SKM-1 (cell line): ENCODE measurements around the gene LRRFIP2.

Experiments
- DNase-seq: peaks from one replicate; lab custom pipeline; 2025; ENCODE audit not compliant: unreplicated experiment; lab: John Stamatoyannopoulos, UW

Gene LRRFIP2

DNA sequence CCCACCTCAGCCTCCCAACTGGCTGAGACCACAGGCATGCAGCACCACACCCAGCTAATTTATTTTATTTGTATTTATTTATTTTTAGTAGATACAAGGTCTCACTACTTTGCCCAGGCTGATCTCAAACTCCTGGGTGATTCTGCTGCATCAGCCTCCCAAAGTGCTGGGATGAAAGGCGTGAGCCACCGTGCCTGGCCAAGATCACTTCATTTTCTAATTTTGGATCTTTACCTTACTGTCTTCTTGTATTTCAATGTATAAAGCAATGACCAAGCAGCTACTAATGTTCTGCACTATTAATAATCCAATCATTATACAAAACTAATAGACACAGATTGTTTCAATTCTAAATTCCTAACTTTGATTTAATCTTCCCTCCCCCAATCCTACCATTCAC is 56.2 kb downstream of the LRRFIP2 start:
- no peak for DNase-seq

DNA sequence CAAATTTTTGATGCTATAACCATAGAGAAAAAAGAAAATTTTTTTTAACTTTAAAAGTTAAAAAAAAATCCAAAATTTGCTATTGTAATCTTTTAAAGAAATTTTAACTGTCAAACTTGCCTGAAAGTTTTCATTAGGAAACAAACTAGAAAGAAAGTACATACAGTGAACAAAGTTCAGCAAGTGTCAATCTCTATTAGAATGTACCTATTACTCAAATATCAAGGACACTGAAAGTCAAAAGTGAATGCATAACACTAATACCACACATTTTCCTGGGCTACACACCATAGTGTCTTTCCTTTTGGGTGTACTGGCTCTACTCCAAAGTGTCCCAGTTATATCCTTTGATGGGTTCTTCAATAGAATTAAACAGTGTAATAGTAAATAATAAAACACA is 56.8 kb downstream of the LRRFIP2 start:
- DNase-seq, result no peak

DNA sequence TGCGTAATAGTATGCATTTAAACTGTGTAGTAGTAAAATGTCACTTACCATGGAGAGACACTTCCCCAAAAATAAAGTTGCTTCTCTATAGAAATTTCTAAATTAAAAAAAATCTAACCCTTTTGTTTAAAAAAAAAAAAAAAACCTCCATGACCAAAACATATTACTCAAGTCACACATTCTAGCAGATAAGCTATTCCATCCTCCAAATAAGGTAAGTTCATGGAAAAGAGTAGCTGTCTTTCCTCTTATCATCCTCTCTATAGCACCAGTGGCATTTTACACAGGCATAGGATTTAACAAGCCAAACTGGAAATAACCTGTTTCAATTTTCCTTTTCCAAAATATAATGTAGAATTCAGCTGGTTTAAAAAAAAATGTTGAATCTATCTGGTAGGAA is 57.4 kb downstream of the LRRFIP2 start:
- no peak for DNase-seq

DNA sequence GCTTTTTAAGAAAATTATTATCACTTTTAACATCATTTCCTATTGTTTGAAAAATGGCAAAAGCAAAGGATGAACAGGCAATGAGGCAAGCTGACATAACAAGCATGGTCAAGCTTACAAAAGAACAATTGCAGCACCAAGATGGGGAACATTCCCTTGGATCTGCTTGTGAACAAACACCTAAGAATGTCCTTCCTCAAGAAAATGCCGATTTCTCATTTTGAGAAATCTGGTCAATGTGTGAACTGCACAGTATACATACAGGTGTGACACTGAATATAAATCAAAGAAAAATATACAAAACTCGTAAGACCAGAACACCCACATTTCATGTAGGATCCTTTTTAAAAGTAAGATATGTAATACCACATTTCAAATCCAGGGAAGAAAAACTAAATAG is 58.9 kb downstream of the LRRFIP2 start:
- DNase-seq, result no peak

DNA sequence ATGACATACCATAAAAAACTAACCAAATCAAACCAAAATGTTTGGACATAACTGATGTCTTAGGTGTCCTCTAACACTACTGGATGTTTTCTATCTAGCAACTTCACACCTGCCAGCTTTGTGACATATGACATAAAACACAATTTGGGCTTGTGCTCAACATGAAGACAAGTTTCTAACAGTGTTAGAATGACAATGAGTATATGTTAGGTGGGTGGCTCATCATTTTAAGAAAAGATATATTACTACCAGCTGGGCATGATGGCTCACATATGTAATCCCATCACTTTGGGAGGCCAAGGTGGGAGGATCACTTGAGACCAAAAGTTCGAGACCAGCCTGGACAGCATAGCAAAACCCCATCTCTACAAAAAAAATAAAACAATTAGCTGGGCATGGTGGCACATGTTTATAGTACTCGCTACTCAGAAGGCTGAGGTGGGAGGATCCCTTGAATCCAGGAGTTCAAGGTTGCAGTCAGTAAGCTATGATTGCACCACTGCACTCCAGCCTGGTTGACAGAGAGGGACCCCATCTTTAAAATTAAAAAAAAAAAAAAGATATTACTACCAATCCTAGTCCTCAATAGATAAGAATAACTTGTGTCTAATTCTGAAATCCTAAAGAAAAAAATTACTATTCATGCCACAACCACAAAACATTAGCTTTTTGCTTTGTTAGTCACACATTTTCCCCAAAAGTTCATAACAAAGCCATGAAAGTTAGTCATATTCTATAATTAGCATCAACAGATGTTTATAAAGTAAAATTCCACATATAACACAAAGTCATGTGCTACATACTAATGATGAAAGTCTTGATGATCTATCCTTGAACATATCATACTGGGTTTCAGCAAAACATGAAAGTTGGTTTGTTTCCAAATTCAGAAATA is 59.9 kb downstream of the LRRFIP2 start:
- DNase-seq, result no peak

DNA sequence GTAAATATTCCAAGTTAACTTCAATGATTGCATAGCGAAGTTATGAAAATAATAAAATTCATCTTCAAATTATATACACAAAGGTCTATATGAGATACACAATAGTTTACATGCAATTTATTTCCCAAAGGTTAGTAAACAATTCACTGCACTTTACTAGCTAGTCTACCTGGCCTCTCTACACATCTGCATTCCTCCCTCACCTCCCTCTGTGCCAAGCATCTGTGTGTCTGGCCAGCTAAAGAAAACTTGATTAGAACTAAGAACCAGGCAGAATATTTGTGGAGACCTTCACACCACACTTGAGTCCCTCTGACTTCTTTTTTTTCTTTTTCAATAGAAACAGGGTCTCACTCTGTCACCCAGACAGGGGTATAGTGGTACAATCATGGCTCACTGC is 61.4 kb downstream of the LRRFIP2 start:
- no peak for DNase-seq

DNA sequence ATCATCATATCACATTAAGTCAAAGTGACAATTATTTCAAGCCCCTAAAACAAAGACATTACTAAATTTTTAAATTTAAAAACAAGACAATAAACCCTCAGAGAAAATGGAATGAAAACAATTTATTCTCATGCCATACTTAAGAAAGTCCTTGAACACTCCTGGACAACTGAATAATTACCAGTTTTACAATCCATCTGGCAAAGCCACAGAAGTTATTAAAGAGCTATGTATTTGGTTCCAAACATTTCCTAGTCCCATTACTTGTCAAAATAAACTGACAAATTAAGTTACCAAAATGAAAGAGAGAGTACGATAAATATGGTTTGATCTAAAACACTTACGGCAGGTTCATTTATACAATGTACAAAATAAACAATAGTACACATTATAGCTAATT is 63.2 kb downstream of the LRRFIP2 start:
- no peak for DNase-seq

DNA sequence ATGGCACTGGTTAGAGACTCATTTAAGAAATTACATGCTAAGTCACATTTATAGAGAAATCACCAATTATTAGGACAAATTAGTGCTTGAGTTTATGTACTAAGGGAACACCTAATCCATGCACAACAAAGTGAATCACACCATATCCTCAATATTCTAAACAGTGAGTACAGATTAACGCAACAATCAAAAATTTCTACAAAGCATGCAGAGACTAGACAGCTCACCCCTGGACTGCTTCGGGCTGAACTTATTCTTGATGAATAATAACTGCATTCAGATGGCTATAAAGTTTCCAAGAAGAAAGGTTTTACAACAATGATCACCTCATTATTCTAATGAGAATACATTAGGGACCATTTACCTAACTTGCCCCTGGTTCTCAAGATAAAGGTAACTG is 66.5 kb downstream of the LRRFIP2 start:
- DNase-seq, result no peak

DNA sequence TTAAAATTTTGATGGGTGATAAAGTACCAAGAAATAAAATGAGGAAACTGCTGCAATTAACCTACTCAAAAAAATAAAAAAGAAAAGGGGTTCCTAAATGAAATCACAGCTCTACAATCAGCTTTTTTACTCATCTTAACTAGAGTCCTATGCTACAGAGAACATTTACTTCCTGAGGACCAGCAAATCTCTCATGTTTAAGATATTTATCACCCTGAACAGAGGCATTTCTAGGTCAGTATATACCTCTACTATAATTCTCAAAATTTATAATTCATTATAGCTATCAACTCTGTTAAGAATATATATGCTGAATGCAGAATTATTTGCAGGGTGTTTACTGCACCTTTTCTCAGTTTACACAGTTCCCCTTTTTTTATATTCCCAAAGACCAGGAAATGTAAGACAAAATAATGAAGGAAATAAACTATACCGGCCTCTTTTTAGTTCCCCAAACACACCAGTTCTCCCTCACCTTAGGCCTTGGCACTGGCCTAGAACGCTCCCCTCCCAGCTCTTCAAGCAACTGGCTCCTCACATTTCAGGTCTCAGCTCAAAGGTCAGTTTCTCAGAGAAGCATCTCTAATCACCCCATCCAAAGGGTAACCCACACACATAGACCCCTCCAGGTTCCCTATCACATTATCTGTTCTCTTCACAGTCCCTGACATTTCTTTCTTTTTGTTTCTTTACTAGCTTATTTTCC is 71.1 kb downstream of the LRRFIP2 start:
- no peak for DNase-seq

DNA sequence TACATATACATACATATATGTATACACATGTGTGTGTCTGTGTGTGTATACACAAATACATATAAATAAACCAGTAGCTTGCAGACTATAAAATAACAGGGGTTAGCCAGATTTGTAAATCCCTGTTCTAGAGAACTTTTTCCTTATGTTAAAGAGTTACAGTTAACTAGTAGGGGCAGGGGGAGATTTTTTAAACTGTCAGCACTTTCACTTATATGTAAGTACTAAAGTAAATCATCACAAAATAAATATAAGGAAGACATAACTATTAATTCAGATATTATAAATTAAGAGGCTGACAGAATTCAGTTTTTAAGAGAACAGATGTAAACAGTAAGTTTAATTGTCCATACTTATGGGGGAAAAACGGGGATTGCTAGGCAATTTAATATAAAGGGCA is 74.0 kb downstream of the LRRFIP2 start:
- no peak for DNase-seq

DNA sequence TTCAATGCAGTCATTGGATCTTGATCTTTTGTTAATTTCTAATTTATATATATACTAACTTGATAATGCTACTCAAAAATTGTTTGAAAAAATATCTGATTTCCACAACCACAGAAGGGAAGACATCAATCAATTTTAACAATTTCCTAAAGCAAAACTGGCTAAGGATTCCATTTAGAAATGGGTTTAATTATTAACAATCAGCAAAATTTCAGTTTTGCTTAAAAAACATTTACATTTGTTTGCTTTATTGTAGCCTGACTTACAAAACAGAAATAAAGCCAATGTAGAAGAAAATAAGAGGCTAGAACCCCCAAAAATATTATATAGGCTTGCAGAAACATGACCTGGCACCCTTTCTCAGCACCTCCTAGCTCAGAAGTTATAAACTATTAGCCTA is 74.9 kb downstream of the LRRFIP2 start:
- DNase-seq, result no peak

DNA sequence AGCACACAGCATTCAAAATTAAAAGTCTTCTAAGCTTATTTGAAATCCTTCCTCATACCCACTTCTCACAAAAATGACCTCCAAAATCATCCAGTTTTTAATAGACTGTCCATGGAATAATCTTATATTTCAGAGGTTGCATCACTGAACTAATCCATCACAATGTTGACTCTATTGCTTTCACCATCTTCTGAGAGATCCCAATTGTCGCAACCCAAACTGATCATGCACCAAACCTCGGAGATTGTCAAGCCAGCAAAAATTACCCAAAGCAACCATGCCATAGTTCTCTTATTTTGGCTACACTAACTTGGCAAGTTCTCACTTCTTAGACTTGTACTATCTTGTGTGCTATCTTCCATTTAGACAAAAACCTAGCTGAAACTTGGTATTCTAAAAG is 75.5 kb downstream of the LRRFIP2 start:
- DNase-seq, result no peak

DNA sequence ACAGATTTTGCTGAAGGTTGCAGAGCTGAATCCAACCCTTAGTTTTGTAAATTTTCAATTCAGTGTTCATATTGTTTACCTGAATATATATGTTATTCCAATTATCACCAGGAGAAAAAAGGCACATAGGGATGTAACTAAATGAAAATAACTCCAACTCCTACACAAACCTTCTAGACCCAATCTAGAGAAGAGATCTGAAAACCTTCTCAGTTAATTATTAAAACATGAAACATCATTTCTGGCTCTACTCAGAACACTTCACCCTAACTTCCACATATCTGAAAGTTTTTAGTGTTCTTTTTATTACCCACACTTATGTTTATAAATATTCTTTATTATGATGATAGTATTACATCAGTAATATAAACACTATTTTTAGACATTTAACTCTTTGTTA is 76.6 kb downstream of the LRRFIP2 start:
- no peak for DNase-seq

DNA sequence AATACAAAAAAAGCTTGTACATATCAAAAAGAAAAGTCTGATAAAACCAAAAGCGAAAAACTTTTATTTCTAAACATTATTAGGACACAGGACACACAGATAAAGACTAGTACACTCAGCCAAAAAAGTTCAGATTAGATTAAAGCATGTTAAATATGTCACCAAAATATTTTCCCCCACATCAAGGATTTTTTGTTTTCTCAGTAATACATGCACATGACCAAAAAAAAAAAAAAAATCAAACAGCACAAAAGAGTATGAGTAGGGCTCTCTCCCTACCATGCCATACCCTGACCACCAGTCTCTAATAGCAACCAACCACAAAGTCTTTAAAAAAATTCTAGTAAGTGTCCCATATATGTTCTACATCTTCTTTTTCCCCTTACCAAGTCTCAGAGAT is 77.4 kb downstream of the LRRFIP2 start:
- DNase-seq, result no peak

DNA sequence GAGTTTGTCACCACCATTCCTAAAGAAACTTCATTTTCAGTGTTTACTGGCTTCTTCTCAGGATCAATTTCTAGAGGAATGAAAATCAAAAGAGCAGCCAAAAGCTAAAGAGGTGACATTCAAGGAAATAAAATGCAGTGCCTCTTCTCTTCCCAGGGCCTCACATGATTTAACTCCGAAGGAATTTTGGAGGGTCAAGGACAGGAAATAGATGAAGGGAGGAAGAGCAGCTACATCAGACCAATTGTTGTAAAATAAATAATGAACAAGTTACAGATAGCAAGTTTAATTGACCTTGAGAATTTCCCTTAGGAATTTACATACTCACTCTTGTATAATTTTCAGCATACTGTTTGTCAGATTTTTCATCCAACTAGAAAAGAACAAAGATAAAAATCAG is 78.1 kb downstream of the LRRFIP2 start:
- no peak for DNase-seq

DNA sequence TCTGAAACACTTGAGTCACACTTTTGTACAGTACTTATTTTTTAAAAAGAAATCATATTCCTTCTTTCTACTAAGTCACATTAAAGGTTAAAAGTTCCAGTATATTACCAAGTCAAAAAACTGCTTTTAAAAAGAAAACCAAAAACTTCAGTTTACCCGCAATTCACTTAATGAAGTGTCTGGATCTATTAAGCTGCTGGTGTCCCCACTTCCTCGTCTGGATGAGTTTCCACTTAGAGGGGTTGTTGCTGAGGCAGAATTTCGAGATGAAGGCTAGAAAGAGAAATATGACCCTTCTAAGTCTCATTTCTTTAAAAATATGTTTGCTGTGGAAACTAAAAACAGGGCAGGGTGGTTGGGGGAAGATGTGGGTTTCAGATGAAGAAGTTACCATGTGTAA is 79.7 kb downstream of the LRRFIP2 start:
- DNase-seq, result no peak

DNA sequence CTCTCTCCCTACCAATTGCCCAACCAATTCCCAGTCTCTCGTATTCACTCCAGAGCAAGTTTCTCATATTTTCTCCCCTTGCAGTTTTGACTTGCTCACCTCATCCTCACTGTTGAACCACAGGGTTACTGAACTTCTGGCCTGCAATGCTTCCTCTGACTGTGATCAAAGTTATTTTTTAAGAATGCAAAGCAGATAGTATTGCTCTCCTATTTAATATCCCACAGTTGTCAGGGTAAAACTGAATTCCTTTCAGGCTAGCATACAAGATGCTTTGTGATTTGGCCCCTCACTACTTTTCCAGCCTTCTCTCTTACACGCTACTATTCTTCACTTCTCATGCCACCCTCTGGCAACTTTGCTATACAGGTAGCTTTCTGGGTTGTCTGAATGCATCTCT is 80.9 kb downstream of the LRRFIP2 start:
- DNase-seq, result no peak

DNA sequence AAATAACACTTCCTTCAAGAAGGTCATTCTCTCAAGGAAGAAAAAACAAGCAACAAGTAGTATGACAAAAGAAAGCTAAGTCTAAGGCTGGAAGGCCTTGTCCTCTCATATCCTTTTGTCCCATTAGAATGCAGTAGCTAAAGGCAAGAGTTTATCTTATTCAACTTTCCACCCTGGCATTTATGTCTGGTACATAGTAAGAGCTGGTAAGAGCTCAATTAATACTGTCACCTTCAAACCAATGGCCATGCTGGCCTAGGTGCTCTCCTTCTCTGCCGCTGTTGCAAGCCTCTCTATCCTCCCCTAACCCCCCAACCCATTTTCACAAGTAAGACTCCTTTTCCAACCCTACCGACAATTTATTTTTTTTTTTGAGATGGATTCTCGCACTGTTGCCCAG is 81.9 kb downstream of the LRRFIP2 start:
- no peak for DNase-seq

DNA sequence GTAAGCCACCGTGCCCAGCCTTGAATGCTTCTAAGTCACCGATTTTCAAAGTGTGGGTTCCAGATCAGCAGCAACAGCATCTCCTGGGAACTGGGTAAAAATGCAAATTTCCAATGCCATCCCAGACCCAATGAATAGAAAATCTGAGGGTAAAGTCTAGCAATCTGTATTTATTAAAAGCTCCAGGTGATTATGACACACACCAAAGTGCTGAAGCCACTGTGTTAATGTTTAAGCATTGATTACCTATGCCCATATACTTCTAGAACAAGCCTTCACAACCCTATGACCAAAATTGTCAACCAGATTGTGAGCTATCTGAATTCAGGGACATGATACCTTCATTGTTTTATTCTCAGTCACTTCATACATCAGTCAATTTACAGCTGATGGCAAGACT is 86.5 kb downstream of the LRRFIP2 start:
- no peak for DNase-seq

DNA sequence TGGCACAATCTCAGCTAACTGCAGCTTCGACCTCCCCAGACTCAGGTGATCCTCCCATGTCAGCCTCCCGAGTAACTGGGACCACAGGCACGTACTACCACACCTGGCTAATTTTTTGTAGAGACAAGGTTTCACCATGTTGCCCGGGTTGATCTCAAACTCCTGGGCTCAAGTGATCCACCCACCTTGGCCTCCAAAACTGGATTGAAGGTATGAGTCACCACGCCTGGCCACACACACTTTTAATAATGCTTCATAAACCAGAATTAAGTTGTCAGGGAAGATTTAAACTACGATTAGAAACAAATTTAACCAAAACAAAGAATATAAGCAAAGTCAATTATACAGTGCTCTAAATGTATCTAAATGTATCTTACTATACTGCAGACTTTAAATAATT is 87.5 kb downstream of the LRRFIP2 start:
- no peak for DNase-seq

DNA sequence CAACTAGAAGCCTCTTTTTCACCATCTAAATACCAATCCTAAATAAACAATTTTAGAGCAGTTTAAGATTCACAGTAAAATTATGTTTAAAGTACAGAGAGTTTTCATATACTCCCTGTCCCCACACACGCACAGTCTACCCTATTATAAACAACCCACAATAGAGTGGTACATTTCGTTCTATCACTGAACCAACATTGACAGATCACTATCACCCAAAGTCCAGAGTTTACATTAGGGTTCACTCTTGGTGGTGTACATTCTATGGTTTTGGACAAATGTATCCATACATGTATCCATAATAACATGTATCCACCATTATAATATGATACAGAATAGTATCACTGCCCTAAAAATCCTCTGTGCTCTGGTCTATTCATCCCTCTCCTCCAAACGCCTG is 92.1 kb downstream of the LRRFIP2 start:
- DNase-seq, result no peak

DNA sequence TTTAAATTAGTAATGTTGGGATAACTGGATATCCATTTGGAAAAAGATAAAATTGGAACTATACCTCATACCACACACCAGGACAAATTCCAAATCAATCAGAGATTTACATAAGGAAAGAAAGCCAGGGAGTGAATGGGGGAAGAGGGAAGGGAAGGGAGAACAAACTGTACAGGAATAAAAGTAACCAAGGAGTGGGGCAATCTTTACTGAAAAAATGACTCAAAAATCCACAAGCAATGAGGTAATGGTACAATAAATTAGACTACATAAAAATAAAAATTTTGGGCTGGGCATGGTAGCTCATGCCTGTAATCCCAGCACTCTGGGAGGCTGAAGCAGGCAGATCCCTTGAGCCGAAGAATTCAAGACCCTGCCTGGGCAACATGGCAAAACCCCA is 98.4 kb downstream of the LRRFIP2 start:
- no peak for DNase-seq

DNA sequence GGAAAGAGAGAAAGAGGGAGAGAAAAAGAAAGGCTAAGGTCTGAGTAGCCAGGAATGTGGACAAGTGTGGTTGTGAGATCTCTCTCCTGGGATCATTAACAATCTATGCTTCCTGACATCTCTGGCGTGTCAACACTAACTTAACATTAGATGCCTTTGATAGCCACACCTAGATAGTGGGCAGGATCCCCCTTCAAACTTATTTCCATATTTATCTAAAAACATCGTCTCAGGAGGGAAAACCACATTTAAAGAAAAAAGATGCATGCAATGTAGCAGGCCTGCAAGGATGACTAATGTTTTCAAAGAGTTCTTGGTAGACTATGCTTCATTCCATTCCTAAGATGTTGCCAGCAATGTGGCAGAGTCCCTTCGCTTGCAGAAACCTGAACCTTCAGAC is 100.2 kb downstream of the LRRFIP2 start:
- DNase-seq, result no peak
